HFFc6 (cell line): Measurements from ENCODE around the gene ANKZF1. TPM values are rescaled to one million over a fixed set of nuclear protein-coding genes. Genes with fewer than 3 reads are reported as not detected.
A peak's percentile ranks its signal among the peaks of the same experiment; 100 is the strongest.

Experiments
- DNase-seq: peaks from one replicate; pipeline ENCODE4 v3.0.0-alpha.2; 2018
- H3K27ac Mint-ChIP-seq: 2 replicates; pipeline ENCODE4 v1.8.0; 2020; ENCODE audit warnings: mild to moderate bottlenecking, mixed read lengths
- H3K27me3 Mint-ChIP-seq: 2 replicates; pipeline ENCODE4 v1.8.0; 2021; ENCODE audit warnings: mild to moderate bottlenecking, moderate library complexity, mixed read lengths; ENCODE audit not compliant: insufficient read depth
- H3K36me3 Mint-ChIP-seq: 2 replicates; pipeline ENCODE4 v1.8.0; 2021; ENCODE audit warnings: low read depth, mixed read lengths
- H3K4me1 Mint-ChIP-seq: 2 replicates; pipeline ENCODE4 v1.8.0; 2020; ENCODE audit warnings: low read depth, mixed read lengths
- H3K4me3 Mint-ChIP-seq: 2 replicates; pipeline ENCODE4 v1.8.0; 2020; ENCODE audit warnings: mild to moderate bottlenecking, moderate library complexity, mixed read lengths
- H3K9me3 Mint-ChIP-seq: 2 replicates; pipeline ENCODE4 v1.8.0; 2020; ENCODE audit warnings: mild to moderate bottlenecking, mixed read lengths
- CTCF ChIP-seq: fragments of 200-600 bp; sonication (generic); IDR thresholded peaks from 2 replicates; pipeline ENCODE4 v1.5.0; 2021; ENCODE audit warnings: antibody characterized with exemption, mild to moderate bottlenecking
- total RNA-seq, 6 experiments: library from RNA; stranded (reverse); fragmentation: NEBNext Ultra II Directional; extraction: Animal tissue kit (Norgen Biotek cat#: 25700); gene quantifications; 2 replicates in 1 of 6; 3 replicates in 5 of 6; pipeline ENCODE4 v1.2.3, GENCODE V29; 2021

The ANKZF1 gene
- total RNA-seq, 6 experiments from 2014 or later: 11.7 to 18.9 (median 15.4) TPM

- Mint-ChIP-seq H3K36me3 (peaks cover 12% of the 10 kb centered on the region; the same call in 1 of the 2 replicates), H3K4me1 (peaks cover 42% of the 10 kb centered on the region), H3K4me3 (0 out of 2 replicates have a peak overlapping the region, but pooled peaks have one; percentile 95), H3K27ac (no peak overlapping the region; the same call in 1 of the 2 replicates), H3K27me3 (peaks cover 2% of the 10 kb centered on the region; the same call in 1 of the 2 replicates), H3K9me3 (no peaks in the 10 kb centered on the region)
- no peak for TF ChIP-seq CTCF
- no peak for DNase-seq
Measured at GRCh38 chr2:219281588-219281987, 52.0 kb downstream of the ANKZF1 start.

- Mint-ChIP-seq H3K4me3 (no peak overlapping the region), H3K9me3 (no peaks in the 10 kb centered on the region), H3K27ac (no peak overlapping the region), H3K27me3 (peaks cover 2% of the 10 kb centered on the region; the same call in 1 of the 2 replicates), H3K36me3 (peaks cover 12% of the 10 kb centered on the region; the same call in 1 of the 2 replicates), H3K4me1 (peaks cover 39% of the 10 kb centered on the region)
- DNase-seq: no peak
- TF ChIP-seq CTCF: no peak
Measured at GRCh38 chr2:219282375-219282774, 52.8 kb downstream of the ANKZF1 start.

GRCh38 chr2:219282943-219283581 lies 53.5 kb downstream of the ANKZF1 start:
- H3K27ac Mint-ChIP-seq: no peak overlapping the region
- H3K27me3 Mint-ChIP-seq: peaks cover 5% of the 10 kb centered on the region; the same call in 1 of the 2 replicates
- H3K4me1 Mint-ChIP-seq: peaks cover 32% of the 10 kb centered on the region
- peaks cover 12% of the 10 kb centered on the region; the same call in 1 of the 2 replicates for H3K36me3 Mint-ChIP-seq
- no peaks in the 10 kb centered on the region for H3K9me3 Mint-ChIP-seq
- no peak for TF ChIP-seq CTCF
- no peak for DNase-seq
- H3K4me3 Mint-ChIP-seq: no peak overlapping the region

GRCh38 chr2:219284501-219285372 lies 55.1 kb downstream of the ANKZF1 start:
- no peak overlapping the region for H3K27ac Mint-ChIP-seq
- DNase-seq: no peak
- no peak for TF ChIP-seq CTCF
- peaks cover 12% of the 10 kb centered on the region; the same call in 1 of the 2 replicates for H3K36me3 Mint-ChIP-seq
- peaks cover 28% of the 10 kb centered on the region for H3K4me1 Mint-ChIP-seq
- no peak overlapping the region for H3K4me3 Mint-ChIP-seq
- H3K9me3 Mint-ChIP-seq: no peaks in the 10 kb centered on the region
- H3K27me3 Mint-ChIP-seq: peaks cover 5% of the 10 kb centered on the region

- Mint-ChIP-seq H3K9me3 (no peaks in the 10 kb centered on the region), H3K27ac (no peak overlapping the region; the same call in 1 of the 2 replicates), H3K27me3 (peaks cover 5% of the 10 kb centered on the region), H3K36me3 (peaks cover 12% of the 10 kb centered on the region; the same call in 1 of the 2 replicates), H3K4me3 (no peak overlapping the region), H3K4me1 (peaks cover 26% of the 10 kb centered on the region)
- no peak for TF ChIP-seq CTCF
- DNase-seq: no peak
Measured at GRCh38 chr2:219285373-219285735, 55.7 kb downstream of the ANKZF1 start.
